OCI-LY7 (cell line): ENCODE data around the gene SH2D3A. TPM values are rescaled to one million over a fixed set of nuclear protein-coding genes. Genes with fewer than 3 reads are reported as not detected.
A peak's percentile ranks its signal among the peaks of the same experiment; 100 is the strongest.

Experiments used
- BruUV-seq: library from RNA; stranded (reverse); fragments of 400-500 nt; replicated peaks from 2 replicates; lab custom pipeline; 2021; lab: Mats Ljungman, UMichigan
- CTCF ChIA-PET: fragments of 300-600 bp; sonication (Branson Sonifier 250); formaldehyde crosslinking; loops from one replicate; lab custom pipeline; 2022; ENCODE audit warnings: antibody characterized with exemption; ENCODE audit not compliant: unreplicated experiment; lab: Charles Lee
- POLR2A ChIA-PET: fragments of 300-600 bp; sonication (Branson Sonifier 250); formaldehyde crosslinking; loops from one replicate; lab custom pipeline; 2022; ENCODE audit warnings: antibody characterized with exemption; lab: Charles Lee
- DNase-seq: peaks from one replicate; pipeline ENCODE4 v3.0.0-alpha.2; 2015; ENCODE audit warnings: low spot score
- H2AFZ ChIP-seq: fragments of 200-600 bp; sonication (generic), shearing (Covaris generic); 2 replicates; pipeline ENCODE4 v1.6.1; 2014; ENCODE audit warnings: mild to moderate bottlenecking, antibody characterized with exemption, low read length, moderate library complexity
- H3K27ac ChIP-seq: fragments of 200-600 bp; sonication (generic); 2 replicates; pipeline ENCODE4 v1.5.1; 2014; ENCODE audit warnings: mixed run types, low read depth, mild to moderate bottlenecking, moderate library complexity, low read length, inconsistent platforms; ENCODE audit not compliant: poor library complexity, severe bottlenecking
- H3K36me3 ChIP-seq: fragments of 200-600 bp; sonication (generic); 2 replicates; pipeline ENCODE4 v1.6.1; 2014; ENCODE audit warnings: mild to moderate bottlenecking, antibody characterized with exemption, low read length, moderate library complexity, mixed read lengths; ENCODE audit not compliant: insufficient read depth
- H3K4me1 ChIP-seq: fragments of 200-600 bp; sonication (generic); 2 replicates; pipeline ENCODE4 v1.5.1; 2014; ENCODE audit warnings: mild to moderate bottlenecking, low read length; ENCODE audit not compliant: insufficient read depth, poor library complexity, severe bottlenecking
- H3K4me2 ChIP-seq: fragments of 200-600 bp; sonication (generic); 2 replicates; pipeline ENCODE4 v1.6.1; 2014; ENCODE audit warnings: mild to moderate bottlenecking, low read length
- H3K4me3 ChIP-seq: fragments of 200-600 bp; sonication (generic); 2 replicates; pipeline ENCODE4 v1.5.1; 2014; ENCODE audit warnings: mild to moderate bottlenecking, low read depth, low read length; ENCODE audit not compliant: poor library complexity, severe bottlenecking
- H3K79me2 ChIP-seq: fragments of 200-600 bp; sonication (generic); 2 replicates; pipeline ENCODE4 v1.6.1; 2016; ENCODE audit warnings: low read depth, mild to moderate bottlenecking, low read length, moderate library complexity, mixed read lengths; ENCODE audit not compliant: insufficient read depth
- H3K9me2 ChIP-seq: fragments of 200-600 bp; sonication (generic); 2 replicates; pipeline ENCODE4 v1.6.1; 2016; ENCODE audit warnings: mild to moderate bottlenecking, low read length, mixed read lengths; ENCODE audit not compliant: insufficient read depth
- H3K9me3 ChIP-seq: fragments of 200-600 bp; sonication (generic); 2 replicates; pipeline ENCODE4 v1.6.1; 2014; ENCODE audit warnings: mild to moderate bottlenecking, mixed run types, low read length, mixed read lengths
- H4K20me1 ChIP-seq: fragments of 200-600 bp; sonication (generic); 2 replicates; pipeline ENCODE4 v1.6.1; 2014; ENCODE audit warnings: mild to moderate bottlenecking, antibody characterized with exemption, low read length, moderate library complexity, mixed read lengths; ENCODE audit not compliant: insufficient read depth
- EZH2phosphoT487 ChIP-seq: fragments of 200-600 bp; sonication (generic); IDR thresholded peaks from 2 replicates; pipeline ENCODE4 v1.6.1; 2018; ENCODE audit warnings: low read depth, borderline replicate concordance, mild to moderate bottlenecking, mixed run types, antibody characterized with exemption, low read length, moderate library complexity, mixed read lengths
- intact Hi-C: fragments of 100-400 bp; cut with micrococcal nuclease; formaldehyde crosslinking; loops from one replicate; pipeline ENCODE4 v1.10.0; 2022; ENCODE audit not compliant: unreplicated experiment
- total RNA-seq, 2 experiments: library from RNA; depleted of rRNA in 1 of 2; stranded (reverse); fragments of >200 nt in 1 of 2; shearing (Covaris generic) in 1 of 2; gene quantifications; 2 replicates each; pipeline ENCODE4 v1.2.3, GENCODE V29; 2014 to 2022
- TF ChIP-seq, protein P1 (sequence below): fragments of 200-600 bp; sonication (generic); conservative IDR thresholded peaks from 2 replicates; pipeline ENCODE4 v1.5.1; 2014; ENCODE audit warnings: mild to moderate bottlenecking, antibody characterized with exemption, low read length, moderate library complexity, mixed read lengths

Gene SH2D3A
- total RNA-seq, 2 experiments from 2014 or later, result 7.8 to 13.3 TPM

DNA sequence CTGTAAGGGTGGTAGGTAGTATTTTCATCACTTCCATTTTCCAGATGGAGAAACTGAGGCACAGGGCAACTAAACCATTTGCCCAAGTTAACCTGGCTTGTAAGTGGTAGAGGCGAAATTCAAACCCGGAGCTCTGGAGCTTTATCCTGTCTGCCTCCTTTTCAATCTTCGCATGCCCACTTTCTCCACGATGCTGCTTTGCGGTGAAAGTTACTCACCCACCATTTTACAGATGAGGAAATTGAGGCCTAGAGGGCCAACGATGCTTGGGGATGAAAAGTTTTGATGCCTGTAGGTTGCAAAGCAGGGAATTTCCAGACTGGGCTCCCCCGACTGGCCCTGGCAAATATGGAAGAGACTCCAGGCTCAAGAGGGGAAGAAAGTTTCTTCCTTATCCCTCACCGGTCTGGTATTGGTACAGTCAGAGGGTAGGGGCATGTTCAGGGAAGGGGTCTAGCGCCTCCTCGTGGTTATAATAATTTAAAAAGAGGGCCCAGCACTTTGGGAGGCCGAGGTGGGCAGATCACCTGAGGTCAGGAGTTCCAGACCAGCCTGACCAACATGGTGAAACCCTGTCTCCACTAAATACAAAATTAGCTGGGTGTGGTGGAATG lies 1.9 kb upstream of the SH2D3A start:
- H3K4me2 ChIP-seq, result no peak overlapping the region
- peaks cover 32% of the 10 kb centered on the region for H3K4me1 ChIP-seq
- no peaks in the 10 kb centered on the region for H3K36me3 ChIP-seq
- H2AFZ ChIP-seq, result no peak overlapping the region
- POLR2A ChIA-PET, result no interaction called here
- intact Hi-C loops, result no loop called here
- TF ChIP-seq, protein P1, sequence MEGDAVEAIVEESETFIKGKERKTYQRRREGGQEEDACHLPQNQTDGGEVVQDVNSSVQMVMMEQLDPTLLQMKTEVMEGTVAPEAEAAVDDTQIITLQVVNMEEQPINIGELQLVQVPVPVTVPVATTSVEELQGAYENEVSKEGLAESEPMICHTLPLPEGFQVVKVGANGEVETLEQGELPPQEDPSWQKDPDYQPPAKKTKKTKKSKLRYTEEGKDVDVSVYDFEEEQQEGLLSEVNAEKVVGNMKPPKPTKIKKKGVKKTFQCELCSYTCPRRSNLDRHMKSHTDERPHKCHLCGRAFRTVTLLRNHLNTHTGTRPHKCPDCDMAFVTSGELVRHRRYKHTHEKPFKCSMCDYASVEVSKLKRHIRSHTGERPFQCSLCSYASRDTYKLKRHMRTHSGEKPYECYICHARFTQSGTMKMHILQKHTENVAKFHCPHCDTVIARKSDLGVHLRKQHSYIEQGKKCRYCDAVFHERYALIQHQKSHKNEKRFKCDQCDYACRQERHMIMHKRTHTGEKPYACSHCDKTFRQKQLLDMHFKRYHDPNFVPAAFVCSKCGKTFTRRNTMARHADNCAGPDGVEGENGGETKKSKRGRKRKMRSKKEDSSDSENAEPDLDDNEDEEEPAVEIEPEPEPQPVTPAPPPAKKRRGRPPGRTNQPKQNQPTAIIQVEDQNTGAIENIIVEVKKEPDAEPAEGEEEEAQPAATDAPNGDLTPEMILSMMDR, result peak; percentile 84
- no peak for TF ChIP-seq EZH2phosphoT487
- no peaks in the 10 kb centered on the region for H4K20me1 ChIP-seq
- peaks cover 13% of the 10 kb centered on the region for H3K79me2 ChIP-seq
- no peak overlapping the region for H3K27ac ChIP-seq
- H3K9me3 ChIP-seq, result no peaks in the 10 kb centered on the region
- peak; percentile 65 for DNase-seq
- H3K9me2 ChIP-seq, result no peaks in the 10 kb centered on the region
- CTCF ChIA-PET, result no interaction called here
- H3K4me3 ChIP-seq, result no peak overlapping the region
- no TSS peak for BruUV-seq

DNA sequence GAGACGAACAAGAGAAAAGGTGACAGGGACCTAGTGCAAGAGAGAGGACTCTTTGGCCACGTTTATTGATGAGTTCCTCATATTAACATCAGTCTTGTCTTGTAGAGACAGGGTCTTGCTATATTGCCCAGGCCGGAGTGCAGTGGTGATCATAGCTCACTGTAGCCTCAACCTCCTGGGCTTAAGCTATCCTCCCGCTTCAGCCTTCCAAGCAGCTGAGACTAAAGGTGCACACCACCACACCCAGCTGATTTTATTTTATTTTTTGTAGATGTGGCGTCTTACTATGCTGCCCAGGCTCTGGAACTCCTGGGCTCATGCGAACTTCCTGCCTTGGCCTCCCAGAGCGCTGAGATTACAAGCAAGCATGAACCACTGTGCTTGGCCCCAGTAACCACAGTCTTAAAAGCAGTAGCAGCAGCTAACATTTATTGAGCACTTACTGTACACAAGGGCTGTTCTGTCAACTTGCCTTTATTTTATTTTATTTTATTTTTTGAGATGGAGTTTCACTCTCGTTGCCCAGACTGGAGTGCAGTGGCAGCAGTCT lies 1.1 kb upstream of the SH2D3A start:
- H3K9me3 ChIP-seq, result no peaks in the 10 kb centered on the region
- H3K4me2 ChIP-seq, result peak overlapping the region; percentile 84
- no peaks in the 10 kb centered on the region for H3K9me2 ChIP-seq
- no peak for DNase-seq
- peak overlapping the region; percentile 76; the same call in 1 of the 2 replicates for H2AFZ ChIP-seq
- intact Hi-C loops, result no loop called here
- TF ChIP-seq, protein P1, result no peak
- no peak for TF ChIP-seq EZH2phosphoT487
- H3K4me3 ChIP-seq, result peak overlapping the region; percentile 75
- H3K4me1 ChIP-seq, result peaks cover 32% of the 10 kb centered on the region
- H4K20me1 ChIP-seq, result no peaks in the 10 kb centered on the region
- CTCF ChIA-PET, result no interaction called here
- no peaks in the 10 kb centered on the region for H3K36me3 ChIP-seq
- no TSS peak for BruUV-seq
- peak overlapping the region; percentile 27 for H3K27ac ChIP-seq
- H3K79me2 ChIP-seq, result peaks cover 6% of the 10 kb centered on the region; the same call in 1 of the 2 replicates
- POLR2A ChIA-PET, result interaction anchor here (1.3 kb wide), 1 partner anchor 34 kb away, joined by 3 read pairs; no protein-coding TSS in a partner anchor

DNA sequence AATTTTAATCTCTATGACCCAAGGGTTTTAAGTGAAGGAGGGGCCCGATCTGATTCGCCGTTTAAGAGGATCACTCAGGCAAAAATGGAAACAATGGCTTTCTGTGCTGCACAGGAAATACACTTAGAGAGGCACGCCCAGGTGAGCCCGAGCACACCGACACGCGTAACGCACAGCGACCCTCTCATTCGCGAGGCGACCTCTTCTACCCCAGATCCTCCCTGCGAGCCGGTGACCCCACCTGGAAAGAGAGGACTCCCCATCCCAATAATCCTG lies 216 bp downstream of the SH2D3A start:
- TF ChIP-seq, protein P1, result no peak
- TF ChIP-seq EZH2phosphoT487, result no peak
- peak; percentile 81 for DNase-seq
- peak overlapping the region; percentile 47 for H3K27ac ChIP-seq
- no peaks in the 10 kb centered on the region for H3K79me2 ChIP-seq
- ChIA-PET POLR2A (no interaction called here), CTCF (interaction anchor here (0.8 kb wide), 1 partner anchor 37 kb away, joined by 3 read pairs; no protein-coding TSS in a partner anchor)
- no peaks in the 10 kb centered on the region for H4K20me1 ChIP-seq
- H2AFZ ChIP-seq, result peak overlapping the region; percentile 76
- H3K4me1 ChIP-seq, result peaks cover 28% of the 10 kb centered on the region
- intact Hi-C loops, result loop anchor here (1.0 kb wide), 1 partner anchor 29 kb away; no protein-coding TSS in a partner anchor
- BruUV-seq, result no TSS peak
- no peaks in the 10 kb centered on the region for H3K9me2 ChIP-seq
- H3K4me3 ChIP-seq, result peak overlapping the region; percentile 75
- H3K36me3 ChIP-seq, result no peaks in the 10 kb centered on the region
- no peaks in the 10 kb centered on the region for H3K9me3 ChIP-seq
- H3K4me2 ChIP-seq, result peak overlapping the region; percentile 84
